Natural killer cell (primary cell): Measurements from ENCODE around the gene PTPRM. TPM values are rescaled to one million over a fixed set of nuclear protein-coding genes. Genes with fewer than 3 reads are reported as not detected.

ENCODE experiments used
- ATAC-seq, 3 donors: fragments of 150-1000 bp in 2 of 3; fragments of 200-7000 bp in 1 of 3; cut with Tn5 transposase; 1 replicate in 1 of 3; 2 replicates in 2 of 3; pipeline ENCODE4 v1.10.0; 2021; ENCODE audit warnings: mild to moderate bottlenecking in 2 of 3, moderate library complexity in 2 of 3
- DNase-seq, 2 donors: peaks; one replicate each; pipeline versions ENCODE4 v3.0.0 to v3.0.0-alpha.2; 2013 to 2021; ENCODE audit warnings: mixed read lengths in 1 of 2
- H3K27ac ChIP-seq: one replicate; pipeline ENCODE4 v1.5.1; 2013; ENCODE audit warnings: mild to moderate bottlenecking, low read length
- H3K27me3 ChIP-seq: one replicate; pipeline ENCODE4 v1.6.1; 2013; ENCODE audit warnings: low read length; ENCODE audit not compliant: control insufficient read depth, insufficient read depth
- H3K36me3 ChIP-seq: one replicate; pipeline ENCODE4 v1.6.1; 2013; ENCODE audit warnings: low read length; ENCODE audit not compliant: control insufficient read depth, insufficient read depth
- H3K4me1 ChIP-seq: one replicate; pipeline ENCODE4 v1.6.1; 2013; ENCODE audit warnings: low read length; ENCODE audit not compliant: control insufficient read depth, insufficient read depth
- H3K4me3 ChIP-seq: one replicate; pipeline ENCODE4 v1.5.1; 2013; ENCODE audit warnings: low read length
- H3K9me3 ChIP-seq: one replicate; pipeline ENCODE4 v1.6.1; 2013; ENCODE audit warnings: low read length; ENCODE audit not compliant: control insufficient read depth, insufficient read depth
- H3K27ac Mint-ChIP-seq, 2 donors: one replicate each; pipeline ENCODE4 v1.8.0; 2022; ENCODE audit warnings: mild to moderate bottlenecking in 2 of 2, mixed read lengths in 2 of 2, moderate library complexity in 1 of 2
- H3K27me3 Mint-ChIP-seq, 2 donors: one replicate each; pipeline ENCODE4 v1.8.0; 2022; ENCODE audit warnings: low read depth in 2 of 2, mixed read lengths in 2 of 2
- H3K36me3 Mint-ChIP-seq: one replicate; pipeline ENCODE4 v1.8.0; 2022; ENCODE audit warnings: mixed read lengths
- H3K4me1 Mint-ChIP-seq, 2 donors: one replicate each; pipeline ENCODE4 v1.8.0; 2022; ENCODE audit warnings: mixed read lengths in 2 of 2
- H3K4me3 Mint-ChIP-seq: one replicate; pipeline ENCODE4 v1.8.0; 2022; ENCODE audit warnings: mild to moderate bottlenecking, moderate library complexity, mixed read lengths
- H3K9me3 Mint-ChIP-seq, 2 donors: one replicate each; pipeline ENCODE4 v1.8.0; 2022; ENCODE audit warnings: mixed read lengths in 2 of 2
- WGBS: methylation state at CpG from one replicate; pipeline ENCODE4 v1.1.7; 2013; ENCODE audit warnings: missing lambda C conversion rate; ENCODE audit not compliant: insufficient coverage; 5-methylcytosine and 5-hydroxymethylcytosine counted together
- intact Hi-C: fragments of 100-400 bp; cut with micrococcal nuclease; formaldehyde crosslinking; loops from one replicate; pipeline ENCODE4 v1.14.2; 2022
- total RNA-seq, 4 donors: library from RNA; stranded (reverse); fragments of 120-200 nt in 1 of 4; gene quantifications; one replicate each; pipeline versions ENCODE4 v1.2.3 to v1.2.4, GENCODE V29; 2013 to 2022
- TF ChIP-seq, protein P1 (sequence below): fragments of 200-600 bp; IDR thresholded peaks from one replicate; pipeline ENCODE4 v1.8.0; 2022; ENCODE audit warnings: antibody characterized with exemption

PTPRM gene
- total RNA-seq, 3 donors from 2014 or later (not counting 1 experiment from before 2014, with no cell fraction given) = 5.0 to 13.2 (median 12.1) TPM

DNA sequence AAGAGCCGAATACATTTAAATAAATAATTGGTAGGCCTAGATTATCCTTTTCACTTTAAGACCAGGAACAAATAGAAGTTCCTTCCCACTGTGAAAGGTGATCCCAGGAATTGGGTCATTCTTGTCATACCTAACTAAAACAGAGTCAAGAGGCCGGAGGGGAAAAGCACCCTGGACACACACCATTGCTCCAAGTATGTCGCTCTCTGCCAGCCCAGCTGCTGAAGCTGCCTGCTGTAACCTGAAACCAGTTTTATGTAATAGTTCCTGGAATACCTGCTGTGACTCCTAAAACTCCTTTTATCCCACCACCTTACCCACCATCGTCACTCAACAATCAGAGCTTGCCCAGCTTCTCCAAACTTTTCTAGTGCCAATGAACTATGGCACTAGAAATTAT is 217.1 kb downstream of the PTPRM start:
- no peaks in the 10 kb centered on the region for H3K27me3 ChIP-seq
- H3K36me3 ChIP-seq = no peaks in the 10 kb centered on the region
- H3K27me3 Mint-ChIP-seq = no peaks in the 10 kb centered on the region
- 93% methylated on average over 3 of the region's 4 CpGs for WGBS
- no peak overlapping the region for H3K4me3 Mint-ChIP-seq
- H3K9me3 ChIP-seq = no peaks in the 10 kb centered on the region
- TF ChIP-seq, protein P1, sequence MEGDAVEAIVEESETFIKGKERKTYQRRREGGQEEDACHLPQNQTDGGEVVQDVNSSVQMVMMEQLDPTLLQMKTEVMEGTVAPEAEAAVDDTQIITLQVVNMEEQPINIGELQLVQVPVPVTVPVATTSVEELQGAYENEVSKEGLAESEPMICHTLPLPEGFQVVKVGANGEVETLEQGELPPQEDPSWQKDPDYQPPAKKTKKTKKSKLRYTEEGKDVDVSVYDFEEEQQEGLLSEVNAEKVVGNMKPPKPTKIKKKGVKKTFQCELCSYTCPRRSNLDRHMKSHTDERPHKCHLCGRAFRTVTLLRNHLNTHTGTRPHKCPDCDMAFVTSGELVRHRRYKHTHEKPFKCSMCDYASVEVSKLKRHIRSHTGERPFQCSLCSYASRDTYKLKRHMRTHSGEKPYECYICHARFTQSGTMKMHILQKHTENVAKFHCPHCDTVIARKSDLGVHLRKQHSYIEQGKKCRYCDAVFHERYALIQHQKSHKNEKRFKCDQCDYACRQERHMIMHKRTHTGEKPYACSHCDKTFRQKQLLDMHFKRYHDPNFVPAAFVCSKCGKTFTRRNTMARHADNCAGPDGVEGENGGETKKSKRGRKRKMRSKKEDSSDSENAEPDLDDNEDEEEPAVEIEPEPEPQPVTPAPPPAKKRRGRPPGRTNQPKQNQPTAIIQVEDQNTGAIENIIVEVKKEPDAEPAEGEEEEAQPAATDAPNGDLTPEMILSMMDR = no peak
- no peak overlapping the region for H3K4me3 ChIP-seq
- H3K36me3 Mint-ChIP-seq = no peaks in the 10 kb centered on the region
- H3K27ac ChIP-seq = no peak overlapping the region
- no peak for DNase-seq
- H3K4me1 ChIP-seq = no peaks in the 10 kb centered on the region
- no peak for ATAC-seq
- H3K9me3 Mint-ChIP-seq = peaks cover 0 to 5% of the 10 kb centered on the region in 2 donors
- intact Hi-C loops = no loop called here
- H3K4me1 Mint-ChIP-seq = no peaks in the 10 kb centered on the region
- no peak overlapping the region for H3K27ac Mint-ChIP-seq

DNA sequence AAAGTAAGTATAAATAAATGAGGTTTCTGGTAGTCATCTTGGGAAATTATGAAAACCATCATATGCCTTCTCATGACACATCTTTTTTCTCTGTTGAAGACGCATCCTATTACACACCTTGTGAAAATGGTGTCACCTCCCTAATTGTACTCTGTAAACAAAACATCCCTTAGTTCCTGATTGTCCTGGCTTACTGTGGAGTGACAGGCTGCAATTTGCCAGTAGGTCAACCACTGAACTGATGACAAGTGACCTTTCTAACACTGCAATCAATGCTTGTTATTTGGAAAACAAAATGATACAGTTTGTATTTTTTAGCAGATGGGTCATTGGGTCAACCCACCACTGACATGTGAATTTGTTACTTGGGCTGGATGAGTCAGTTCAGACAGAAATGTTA is 219.5 kb downstream of the PTPRM start:
- Histone ChIP-seq H3K4me3 (no peak overlapping the region), H3K36me3 (no peaks in the 10 kb centered on the region), H3K4me1 (no peaks in the 10 kb centered on the region), H3K9me3 (no peaks in the 10 kb centered on the region), H3K27me3 (no peaks in the 10 kb centered on the region), H3K27ac (no peak overlapping the region)
- Mint-ChIP-seq H3K4me3 (no peak overlapping the region), H3K36me3 (no peaks in the 10 kb centered on the region), H3K27ac (no peak overlapping the region), H3K27me3 (no peaks in the 10 kb centered on the region), H3K4me1 (no peaks in the 10 kb centered on the region), H3K9me3 (peaks cover 0 to 4% of the 10 kb centered on the region in 2 donors)
- DNase-seq (no peak), ATAC-seq (no peak)
- WGBS = 88% methylated on average over 1 of the region's 1 CpG
- intact Hi-C loops = no loop called here
- TF ChIP-seq, protein P1 = no peak

DNA sequence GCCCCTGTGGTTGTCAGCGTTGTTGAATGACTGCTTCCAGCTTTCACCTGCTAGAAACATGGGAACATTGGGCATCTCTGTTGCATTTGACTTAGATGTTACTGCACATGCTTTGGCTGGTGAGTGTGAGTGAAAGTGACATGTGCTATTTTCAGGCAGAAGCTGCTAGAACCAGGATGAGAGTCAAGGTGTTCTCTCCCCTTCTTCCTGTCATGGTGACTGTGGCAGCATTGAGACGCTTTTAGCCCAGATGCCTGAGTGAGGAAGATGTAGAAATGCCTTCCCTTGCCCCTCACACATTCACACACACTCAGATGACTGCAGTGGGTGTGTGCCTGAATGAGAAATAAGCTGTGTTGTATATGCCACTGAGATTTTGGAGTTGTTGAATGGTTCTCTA is 220.2 kb downstream of the PTPRM start:
- Histone ChIP-seq H3K36me3 (no peaks in the 10 kb centered on the region), H3K9me3 (no peaks in the 10 kb centered on the region), H3K4me1 (no peaks in the 10 kb centered on the region), H3K27me3 (no peaks in the 10 kb centered on the region), H3K4me3 (no peak overlapping the region), H3K27ac (no peak overlapping the region)
- Mint-ChIP-seq H3K4me1 (no peaks in the 10 kb centered on the region), H3K27ac (no peak overlapping the region), H3K9me3 (peaks cover 0 to 4% of the 10 kb centered on the region in 2 donors), H3K4me3 (no peak overlapping the region), H3K27me3 (no peaks in the 10 kb centered on the region), H3K36me3 (no peaks in the 10 kb centered on the region)
- intact Hi-C loops = no loop called here
- no peak for ATAC-seq
- TF ChIP-seq, protein P1 = no peak
- DNase-seq = no peak
- 92% methylated on average over 1 of the region's 2 CpGs for WGBS

DNA sequence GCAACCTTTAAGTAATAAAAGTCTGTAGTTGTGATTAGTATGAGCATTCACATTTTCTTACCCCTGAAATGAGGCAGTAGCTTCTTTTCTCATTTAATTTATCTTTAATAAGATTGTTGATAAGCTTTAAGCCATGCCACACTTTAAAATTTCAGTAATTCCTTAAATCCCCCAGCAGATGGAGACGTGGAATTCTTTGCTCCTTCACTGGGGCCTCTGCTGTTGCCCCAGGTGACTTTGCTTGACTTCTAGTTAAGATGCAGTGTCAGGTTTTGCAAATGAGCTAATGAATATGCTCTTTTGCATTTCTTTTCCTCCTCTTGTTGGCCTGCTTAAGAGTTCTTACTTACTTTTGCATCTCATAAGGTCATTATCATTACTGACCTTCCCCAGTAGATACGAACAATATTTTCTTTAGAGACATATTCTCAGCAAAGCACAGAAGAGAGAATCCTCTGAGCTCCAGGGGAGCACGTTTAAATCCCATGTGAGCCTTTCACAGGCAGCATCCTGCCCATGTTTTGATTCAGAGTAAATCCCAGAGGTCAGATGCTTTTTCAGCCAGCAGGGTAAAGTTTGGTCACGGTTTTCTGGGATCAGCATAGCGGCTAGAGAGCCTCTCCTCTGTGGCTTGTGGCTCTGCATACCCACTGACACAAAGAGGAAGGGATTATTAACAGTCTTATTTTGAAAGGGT is 222.9 kb downstream of the PTPRM start:
- Mint-ChIP-seq H3K27ac (no peak overlapping the region), H3K27me3 (no peaks in the 10 kb centered on the region), H3K4me1 (no peaks in the 10 kb centered on the region), H3K9me3 (peaks cover 0 to 1% of the 10 kb centered on the region in 2 donors), H3K36me3 (no peaks in the 10 kb centered on the region), H3K4me3 (no peak overlapping the region)
- no peak overlapping the region for H3K27ac ChIP-seq
- no peaks in the 10 kb centered on the region for H3K27me3 ChIP-seq
- DNase-seq (peak in 1 of 2 donors; percentile 10), ATAC-seq (no peak)
- no peaks in the 10 kb centered on the region for H3K9me3 ChIP-seq
- H3K4me3 ChIP-seq = no peak overlapping the region
- WGBS = 41% methylated on average over 5 of the region's 5 CpGs
- no peaks in the 10 kb centered on the region for H3K4me1 ChIP-seq
- TF ChIP-seq, protein P1 = no peak
- intact Hi-C loops = no loop called here
- H3K36me3 ChIP-seq = no peaks in the 10 kb centered on the region
